Stimulated activated CD4-positive, alpha-beta T cell treated with anti-CD3 and anti-CD28 coated beads, TNF-alpha, amount 100 ng/mL, for 24 hours (primary cell): ENCODE measurements around the gene MPG.
"Not testable (repeated sequence)": the region's sequence is repeated elsewhere in the genome, so short reads cannot be mapped to it uniquely, and the experiment has no call there.

Experiments
- DNase-seq, 3 experiments: peaks; one replicate each; pipeline ENCODE4 v3.0.0-alpha.2; 2020; ENCODE audit warnings: low read depth in 3 of 3

Gene MPG, protein sequence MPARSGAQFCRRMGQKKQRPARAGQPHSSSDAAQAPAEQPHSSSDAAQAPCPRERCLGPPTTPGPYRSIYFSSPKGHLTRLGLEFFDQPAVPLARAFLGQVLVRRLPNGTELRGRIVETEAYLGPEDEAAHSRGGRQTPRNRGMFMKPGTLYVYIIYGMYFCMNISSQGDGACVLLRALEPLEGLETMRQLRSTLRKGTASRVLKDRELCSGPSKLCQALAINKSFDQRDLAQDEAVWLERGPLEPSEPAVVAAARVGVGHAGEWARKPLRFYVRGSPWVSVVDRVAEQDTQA

DNA sequence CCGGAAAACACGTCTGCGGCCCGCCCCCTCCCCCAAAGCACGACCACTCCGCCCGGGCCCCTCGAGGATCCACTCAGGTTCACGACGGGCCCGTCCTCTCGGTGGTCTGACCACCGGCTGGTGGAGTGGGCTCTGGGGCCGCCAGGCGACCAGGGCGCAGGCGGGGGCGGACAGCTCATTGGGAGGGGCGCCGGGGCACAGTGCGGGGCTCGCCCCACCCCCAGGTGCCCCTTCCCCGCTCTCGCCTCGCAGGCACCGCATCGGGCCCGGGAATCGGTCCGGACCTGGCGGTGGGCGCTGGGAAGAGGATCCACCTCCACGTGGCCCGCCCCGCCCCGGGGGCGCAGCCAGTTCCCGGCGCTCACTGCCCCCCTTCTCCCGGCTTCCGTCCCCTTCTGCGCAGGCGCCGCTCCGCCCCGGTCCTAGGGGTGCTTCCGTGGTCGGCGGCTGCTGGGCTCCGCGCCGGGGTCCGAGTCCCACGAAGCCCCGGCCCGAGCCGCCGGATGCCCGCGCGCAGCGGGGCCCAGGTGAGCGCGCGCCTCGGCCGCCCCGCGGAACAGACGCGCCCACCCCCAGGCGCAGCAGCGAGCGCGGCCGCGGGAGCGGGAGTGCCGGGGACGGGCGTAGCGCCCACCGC lies at the start of gene MPG:
Gene MPG, plus strand, starts transcription at position 419 of the 637 bp plus-strand sequence. Its CDS starts 85 bp downstream, at position 504.
- peak; percentile 69 to 85 (median 70) for DNase-seq

DNA sequence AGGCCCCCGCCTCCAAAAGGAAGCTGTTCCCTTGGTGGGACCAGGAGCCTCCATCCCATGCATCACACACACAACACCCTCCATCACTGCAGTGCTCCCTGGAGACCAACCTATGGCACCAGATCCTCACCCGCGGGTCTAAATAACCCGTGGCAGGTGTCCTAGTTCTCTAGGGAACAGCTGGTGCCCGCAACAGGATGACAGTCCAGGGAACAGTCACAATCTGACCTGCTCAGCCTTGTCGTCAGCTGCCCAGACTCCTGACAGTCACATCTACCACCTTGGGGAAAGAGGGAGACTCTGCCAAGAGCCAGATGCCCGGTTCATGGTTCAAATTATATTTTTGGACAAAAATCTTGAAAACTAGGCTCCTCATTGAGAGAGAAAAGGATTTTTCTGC lies 47.4 kb upstream of the MPG start:
- not testable (repeated sequence) for DNase-seq

DNA sequence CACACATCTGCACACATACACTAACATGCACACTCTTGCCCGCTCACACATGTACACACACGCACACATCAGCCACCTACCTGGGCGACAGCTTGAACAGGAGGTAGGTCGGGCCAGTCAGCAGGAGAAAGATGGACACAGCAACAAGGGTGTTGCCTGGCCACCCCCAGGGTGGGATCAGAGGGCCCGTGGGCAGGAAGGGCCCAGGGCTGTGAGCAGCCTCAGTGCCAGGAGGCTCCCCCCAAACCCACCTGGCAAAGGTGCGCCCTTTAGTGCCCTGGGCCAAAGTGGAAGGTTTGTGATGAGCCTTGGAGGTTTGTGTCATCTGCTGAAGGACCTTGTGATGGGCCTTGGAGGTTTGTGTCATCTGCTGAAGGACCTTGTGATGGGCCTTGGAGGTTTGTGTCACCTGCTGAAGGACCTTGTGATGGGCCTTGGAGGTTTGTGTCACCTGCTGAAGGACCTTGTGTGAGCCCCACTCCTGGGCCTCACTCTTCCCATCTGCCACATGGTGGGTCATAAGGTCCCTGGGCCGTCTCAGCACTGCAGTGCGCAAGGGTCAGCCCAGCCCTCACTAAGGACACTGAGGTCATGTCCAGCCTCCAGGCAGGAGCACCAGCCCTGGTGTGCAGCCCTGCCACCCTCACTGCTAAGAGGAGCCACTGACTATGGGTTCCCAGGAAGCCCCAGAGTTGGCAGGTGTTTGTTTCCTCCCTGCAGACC lies 44.7 kb upstream of the MPG start:
- not testable (repeated sequence) for DNase-seq

DNA sequence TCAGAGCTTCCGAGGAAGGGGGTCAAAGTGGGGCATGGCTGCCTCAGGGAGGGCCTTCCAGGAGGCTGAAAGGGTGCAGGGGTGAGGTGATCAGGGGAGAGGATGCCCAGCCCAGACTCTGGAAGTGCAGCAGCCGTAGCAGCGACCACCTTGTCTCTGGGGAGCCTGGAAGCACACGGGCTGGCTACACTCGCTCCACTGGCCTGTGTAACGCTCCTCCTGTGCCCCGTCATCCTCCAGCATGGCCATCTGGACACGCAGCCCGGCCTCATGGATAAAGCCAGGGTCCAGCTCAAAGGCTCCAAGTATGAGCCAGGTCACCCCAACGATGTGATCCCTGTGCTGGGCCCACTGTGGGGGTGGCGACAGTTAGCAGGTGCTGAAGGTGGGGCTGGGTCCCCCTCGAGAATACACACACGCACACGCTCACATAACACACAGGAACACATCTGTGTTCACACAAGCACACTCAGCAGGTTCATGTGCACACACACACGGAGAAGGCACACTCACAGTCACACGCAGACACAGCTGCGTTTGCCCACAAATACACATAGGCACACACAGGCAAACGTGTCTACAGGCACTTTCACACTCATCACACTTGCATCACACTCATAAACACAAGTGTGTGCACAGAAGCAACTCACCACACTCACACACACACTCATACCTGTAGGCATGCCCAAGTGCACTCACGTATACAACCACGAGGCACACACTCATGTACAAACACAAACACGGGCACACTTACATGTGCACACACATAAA lies 44.0 kb upstream of the MPG start:
- no peak for DNase-seq

DNA sequence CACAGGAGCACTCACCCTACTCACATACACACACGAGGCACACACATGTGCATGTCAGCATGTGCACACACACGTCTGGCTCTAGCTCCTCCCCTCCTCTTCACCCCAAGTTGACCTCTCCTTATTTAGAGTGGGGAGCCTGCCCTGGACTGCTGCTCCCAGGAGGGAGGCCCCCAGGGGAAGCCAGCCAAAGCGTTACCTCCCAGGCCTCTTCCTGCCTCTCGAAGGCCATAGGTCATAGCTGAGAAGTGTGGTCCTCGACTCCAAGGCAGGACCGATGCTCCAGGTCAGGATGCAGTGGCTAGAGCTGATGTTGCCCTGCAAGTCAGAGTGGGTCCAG lies 43.4 kb upstream of the MPG start:
- no peak for DNase-seq

DNA sequence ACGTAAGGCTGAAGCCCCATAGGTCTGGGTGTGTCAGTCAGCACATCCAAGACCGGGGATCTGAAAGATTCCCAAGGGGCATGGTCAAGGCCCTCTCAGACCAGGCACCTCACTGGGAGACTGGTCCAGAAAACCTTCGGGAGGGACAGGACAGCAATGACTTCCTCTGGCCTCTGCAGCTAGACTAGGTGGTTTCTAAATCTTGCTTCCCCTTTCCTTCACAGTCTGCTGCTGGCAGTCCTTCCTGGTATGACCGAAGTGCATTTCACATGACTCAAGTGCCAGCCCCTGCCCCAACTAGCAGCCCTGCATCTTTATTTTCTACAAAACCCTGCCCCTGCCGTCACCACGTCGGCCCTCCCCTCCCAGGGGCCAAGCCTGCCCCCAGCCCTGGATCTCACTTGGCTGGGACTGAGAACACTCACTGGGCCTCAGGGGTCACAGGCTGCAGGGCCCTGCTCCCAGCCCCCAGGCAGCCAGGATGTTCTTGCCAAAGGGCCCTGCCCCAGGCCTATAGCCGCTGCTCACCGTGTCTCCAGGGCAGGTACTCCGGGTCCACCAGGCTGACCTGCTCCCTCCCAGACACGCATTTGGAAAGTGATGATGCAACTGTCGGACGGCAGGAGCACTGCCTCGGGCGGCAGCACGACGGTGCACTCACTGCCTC lies 42.9 kb upstream of the MPG start:
- no peak for DNase-seq

DNA sequence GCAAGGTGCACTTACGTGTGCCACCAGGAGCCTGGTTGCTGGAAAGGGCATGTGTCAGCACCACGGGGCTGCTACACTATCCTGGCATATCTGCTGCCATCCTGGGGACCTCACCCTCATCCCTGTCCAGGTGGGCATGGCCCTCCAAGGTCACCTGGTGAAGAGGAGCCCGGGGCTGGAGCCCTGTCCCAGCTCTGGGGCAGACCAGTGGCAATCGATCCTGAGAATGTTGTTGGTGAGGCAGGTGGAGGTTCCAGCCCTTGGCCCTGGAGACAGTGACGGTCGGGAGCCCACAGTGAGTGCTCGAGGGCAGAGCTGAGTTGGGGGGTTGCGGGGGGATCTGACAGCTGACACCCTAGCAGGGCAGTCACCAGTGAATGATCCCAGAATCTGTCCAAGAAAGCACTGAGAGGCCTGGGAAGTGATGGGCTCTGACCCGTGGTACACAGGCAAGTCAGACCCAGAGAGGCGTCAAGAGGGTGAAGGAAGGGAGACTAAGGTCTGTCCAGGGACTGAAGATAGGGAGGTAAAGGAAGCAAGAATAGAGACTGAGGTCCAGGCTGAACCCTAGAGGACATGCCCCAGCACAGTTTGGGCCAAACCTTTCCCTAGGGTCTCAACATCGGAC lies 42.2 kb upstream of the MPG start:
- no peak for DNase-seq

DNA sequence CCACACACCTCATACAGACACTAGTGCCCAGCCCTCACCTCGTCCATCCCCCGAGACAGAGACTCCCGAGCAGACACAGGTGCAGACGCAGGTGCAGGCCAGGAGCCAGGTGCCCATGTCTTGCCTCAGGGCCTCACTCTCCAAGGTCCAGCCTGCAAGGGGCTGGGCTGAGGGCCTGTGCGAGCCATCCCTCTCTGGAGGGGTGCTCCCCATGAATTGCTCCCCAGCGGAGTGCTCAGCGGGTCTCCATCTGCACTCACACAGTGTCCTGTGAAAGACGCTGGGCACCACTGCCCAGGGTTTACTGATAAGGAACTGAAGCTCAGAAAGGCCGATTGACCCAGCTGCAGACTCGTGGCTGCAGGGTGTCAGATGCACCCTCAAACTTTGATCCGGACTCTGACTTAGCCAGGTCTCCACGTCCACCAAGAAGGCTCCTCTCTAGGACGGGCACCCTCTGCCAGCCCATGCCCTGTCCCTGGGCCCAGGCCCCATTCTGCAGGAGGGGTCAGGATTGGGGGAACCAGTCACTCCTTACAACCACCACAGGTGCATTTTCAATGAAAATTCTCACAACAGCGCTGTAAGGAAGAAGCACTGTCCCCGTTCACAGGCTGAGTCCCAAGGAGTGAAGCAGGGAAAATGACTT lies 41.6 kb upstream of the MPG start:
- no peak for DNase-seq

DNA sequence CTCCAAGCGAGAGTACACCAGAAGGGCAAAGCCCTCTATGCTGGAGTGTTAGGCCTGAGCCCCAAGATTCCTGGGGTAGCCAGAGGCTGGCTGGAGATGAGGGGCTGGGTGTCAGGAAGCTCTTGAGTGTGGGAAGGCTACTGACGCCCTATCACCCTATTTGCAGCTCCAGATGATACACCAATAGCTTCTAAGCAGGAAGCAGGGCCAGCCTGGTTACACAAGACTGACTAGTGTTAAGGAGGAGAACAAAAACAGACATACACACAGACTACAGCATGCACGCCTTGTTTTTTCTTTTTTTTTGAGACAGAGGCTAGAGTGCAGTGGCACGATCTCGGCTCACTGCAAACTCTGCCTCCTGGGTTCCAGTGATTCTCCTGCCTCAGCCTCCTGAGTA lies 40.5 kb upstream of the MPG start:
- DNase-seq = no peak

DNA sequence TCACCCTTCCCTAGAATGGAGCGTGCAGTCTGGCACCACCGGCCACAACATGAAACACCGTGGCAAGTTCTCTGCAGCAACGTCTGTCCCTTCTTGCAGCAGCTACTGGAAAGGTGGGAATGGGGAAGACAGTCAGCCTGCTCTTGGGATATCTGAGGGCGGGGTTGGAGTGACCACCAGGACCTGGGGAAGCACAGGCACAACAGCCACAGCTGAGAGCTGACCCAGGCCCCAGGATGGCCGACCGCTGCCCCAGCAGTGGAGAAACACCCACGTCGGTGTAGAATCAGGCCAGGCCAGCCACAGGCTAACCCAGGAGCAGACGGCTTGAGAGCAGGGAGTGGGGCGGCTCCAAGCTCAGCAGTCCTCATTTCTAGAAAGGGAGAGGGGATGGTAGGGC lies 39.8 kb upstream of the MPG start:
- not testable (repeated sequence) for DNase-seq

DNA sequence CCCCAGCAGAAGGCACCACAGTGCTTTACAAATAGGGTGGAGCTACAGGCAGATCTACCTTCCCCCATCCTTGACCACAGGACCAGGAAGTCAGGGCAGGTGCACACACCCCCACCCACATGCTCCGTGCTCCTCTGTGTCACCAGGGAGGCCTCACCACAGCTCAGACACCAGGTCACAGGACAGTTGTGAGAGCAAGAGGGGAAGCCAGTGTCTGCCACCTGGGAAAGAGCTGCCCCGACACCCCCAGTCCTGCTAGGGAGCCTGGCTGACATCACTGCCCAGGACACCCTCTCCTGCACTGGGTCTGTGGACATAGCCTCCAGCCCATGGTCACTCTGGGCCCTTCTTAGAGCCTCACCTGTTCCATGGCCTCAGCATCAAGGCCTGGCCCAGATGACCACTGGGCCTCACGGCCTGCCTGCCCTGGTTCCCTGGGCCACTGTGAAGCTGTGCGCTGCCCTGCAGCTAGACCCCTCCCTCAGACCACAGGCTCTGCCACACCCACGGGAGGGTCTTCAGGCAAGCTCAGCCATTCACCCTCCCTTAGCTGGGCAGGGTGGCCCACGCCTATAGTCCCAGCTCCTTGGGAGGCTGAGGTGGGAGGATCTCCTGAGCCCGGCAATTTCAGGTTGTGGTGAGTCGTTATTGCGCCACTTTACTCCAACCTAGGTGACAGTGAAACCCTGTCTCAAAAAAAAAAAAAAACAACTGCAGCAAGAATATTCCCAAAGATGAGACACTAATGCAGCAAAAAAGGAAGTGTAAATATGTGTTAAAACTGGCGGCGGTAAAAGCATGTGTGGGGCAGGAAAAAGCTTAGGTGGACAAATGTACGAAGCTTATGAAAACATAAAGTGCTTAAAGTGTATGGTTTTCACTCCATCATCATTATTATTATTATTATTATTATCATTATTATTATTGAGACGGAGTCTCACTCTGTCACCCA lies 38.8 kb upstream of the MPG start:
- DNase-seq = peak in 1 of 3 experiments; percentile 48

DNA sequence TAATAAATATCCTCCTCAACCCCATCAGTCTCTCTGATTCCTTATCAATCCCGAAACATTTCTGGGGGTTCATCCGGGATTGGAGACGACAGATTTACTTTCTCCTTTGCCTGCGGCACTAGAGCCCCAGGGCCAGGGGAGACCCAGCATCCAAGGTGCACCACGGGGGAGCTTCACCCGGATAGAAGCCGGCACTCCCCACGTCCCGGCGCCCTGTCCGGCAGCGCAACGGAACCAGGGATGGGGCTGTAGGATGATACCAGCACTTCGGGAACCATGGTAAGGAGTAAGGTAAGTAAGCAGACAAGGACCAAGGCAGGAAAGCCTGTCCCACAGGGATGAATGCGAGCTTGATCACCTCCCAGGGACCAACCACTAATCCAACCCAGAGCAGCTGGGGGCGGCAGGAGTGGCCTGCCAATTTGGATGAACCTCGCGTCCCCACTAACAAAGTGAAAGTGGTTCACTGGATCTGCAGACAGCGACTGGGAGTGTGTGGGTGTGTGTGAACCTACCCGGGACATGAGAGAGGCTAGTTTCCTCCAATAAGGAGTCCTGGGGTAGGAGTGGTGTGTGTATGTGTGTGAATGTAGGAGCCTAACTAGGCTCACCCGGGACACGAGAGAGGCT lies 36.5 kb upstream of the MPG start:
- DNase-seq = no peak

DNA sequence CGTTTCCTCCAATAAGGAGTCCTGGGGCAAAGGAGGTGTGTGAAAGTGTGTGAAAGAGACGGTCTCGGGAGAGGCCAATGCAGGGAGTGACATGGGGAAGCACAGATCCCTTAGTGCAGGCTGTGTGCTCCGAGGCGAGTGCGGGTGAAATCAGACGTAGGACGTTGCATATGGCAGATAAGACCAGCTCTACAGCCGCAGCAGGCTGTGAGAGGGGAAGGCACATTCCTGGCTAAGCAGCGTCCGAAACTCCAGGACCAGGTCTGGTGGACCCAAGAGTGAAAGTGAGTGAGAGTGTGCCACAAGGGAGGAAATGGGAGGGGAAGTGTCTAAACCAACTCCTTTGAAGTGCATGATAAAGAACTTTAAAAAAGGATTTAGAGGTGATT lies 36.0 kb upstream of the MPG start:
- no peak for DNase-seq

DNA sequence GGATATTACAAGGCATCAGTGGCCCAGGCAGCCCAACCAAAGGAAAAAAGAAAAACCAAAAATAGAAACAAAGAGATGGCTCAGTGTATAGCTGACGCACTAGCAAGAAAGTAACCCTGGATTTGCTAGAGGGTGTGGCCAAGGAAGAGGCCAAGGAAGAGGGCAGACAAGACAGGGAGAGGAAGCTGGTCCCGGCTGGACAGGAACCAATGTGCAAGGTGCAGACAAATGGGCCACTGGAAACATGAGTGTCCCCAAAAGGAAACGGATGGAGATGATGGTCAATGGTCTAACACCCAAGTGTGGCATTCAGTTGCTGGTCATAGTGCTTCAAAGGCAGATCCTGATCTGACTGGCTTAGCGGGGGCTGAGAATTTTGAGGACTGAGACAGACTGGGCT lies 35.3 kb upstream of the MPG start:
- DNase-seq = no peak

DNA sequence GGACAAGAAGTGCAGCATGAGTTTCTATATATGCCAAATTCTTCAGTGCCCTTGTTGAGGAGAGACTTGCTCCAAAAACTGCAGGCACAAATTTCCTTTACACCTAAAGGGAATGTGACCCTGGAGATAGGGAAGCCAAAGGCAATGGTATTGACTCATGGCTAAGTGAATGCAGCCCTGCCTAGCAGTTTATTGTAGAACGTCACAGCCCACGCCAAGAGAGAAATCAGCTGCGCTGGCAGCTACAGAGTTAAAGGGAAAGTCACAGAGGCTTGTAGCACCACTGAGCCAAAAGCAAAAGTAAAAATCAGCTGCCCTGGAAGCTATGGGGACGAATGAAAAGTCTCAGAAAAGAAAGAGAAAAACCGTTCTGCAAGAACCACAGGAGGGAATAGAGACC lies 34.7 kb upstream of the MPG start:
- no peak for DNase-seq

DNA sequence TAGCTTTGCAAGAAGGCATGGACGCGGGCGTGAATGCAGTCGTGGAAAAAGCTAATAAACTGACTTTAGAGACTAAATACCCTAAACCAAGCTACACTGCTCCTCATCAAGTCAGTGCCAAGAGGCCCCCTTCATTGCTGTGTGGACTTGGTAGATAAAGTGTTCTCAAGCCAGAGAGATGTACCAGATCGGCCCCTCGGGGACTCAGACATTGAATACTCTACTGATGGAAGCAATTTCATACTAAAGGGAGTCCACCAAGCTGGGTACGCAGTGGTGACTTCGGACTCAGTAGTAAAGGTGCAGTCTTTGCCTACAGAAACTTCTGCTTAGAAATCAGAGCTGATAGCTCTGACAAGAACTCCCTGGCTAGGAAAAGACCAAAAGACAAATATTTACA lies 33.4 kb upstream of the MPG start:
- no peak for DNase-seq

DNA sequence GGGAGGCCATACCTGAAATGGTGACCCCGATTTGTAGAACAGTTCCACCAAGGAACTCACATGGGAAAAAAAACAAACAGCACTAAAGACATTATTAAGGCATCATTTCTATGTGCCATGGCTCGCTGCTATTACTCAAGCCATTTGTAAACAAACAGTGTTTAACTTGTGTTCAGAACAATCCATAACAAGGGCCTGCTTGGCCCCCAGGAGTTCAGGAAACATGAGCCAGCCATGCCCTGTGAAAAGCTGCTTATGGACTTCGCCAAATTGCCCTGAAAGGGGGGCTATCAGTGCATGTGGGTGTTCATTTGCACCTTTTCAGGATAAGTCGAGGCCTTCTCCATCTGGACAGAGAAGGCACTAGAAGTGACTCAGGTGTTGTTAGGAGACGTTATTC lies 32.6 kb upstream of the MPG start:
- no peak for DNase-seq

DNA sequence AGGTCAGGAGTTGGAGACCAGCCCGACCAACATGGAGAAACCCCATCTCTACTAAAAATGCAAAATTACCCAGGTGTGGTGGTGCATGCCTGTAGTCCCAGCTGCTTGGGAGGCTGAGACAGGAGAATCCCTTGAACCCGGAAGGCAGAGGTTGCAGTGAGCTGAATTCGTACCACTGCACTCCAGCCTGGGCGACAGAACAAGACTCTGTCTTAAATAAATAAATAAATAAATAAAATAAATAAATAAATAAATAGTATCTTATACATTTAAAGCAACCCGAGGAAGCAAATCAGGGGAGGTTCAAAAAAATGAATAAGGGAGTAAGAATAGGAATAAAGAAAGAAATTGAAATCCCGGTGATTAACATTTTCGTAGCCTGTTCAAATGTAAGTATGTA lies 31.5 kb upstream of the MPG start:
- DNase-seq = not testable (repeated sequence)

DNA sequence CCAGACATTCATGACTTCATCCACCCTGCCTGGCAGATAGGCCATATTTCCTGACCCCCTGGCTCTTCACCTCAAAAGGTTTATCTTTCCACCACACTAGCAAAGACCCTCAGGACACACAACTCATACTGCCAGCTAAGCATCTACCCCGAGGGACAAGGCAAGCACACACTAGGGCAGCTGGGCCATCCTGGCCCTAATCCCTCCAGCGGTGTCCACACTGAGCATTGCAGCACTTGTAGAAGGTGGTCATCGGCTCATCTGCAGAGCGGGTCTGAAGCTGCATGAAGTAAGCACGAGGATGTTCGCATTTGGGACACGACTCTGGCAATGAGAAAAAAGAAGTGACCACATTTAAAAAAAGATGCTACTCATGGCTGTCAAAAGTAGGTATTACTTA lies 30.8 kb upstream of the MPG start:
- no peak for DNase-seq
